HepG2 (cell line): Measurements from ENCODE around the gene L1CAM. TPM values are rescaled to one million over a fixed set of nuclear protein-coding genes. Genes with fewer than 3 reads are reported as not detected.
A peak's percentile ranks its signal among the peaks of the same experiment; 100 is the strongest.

Experiments
- AGO1 ChIP-seq: fragments of 200-400 bp; formaldehyde crosslinking; IDR thresholded peaks from 2 replicates; pipeline ENCODE4 v1.6.1; 2017; ENCODE audit warnings: mild to moderate bottlenecking, low read depth, low read length, moderate library complexity; ENCODE audit not compliant: poor library complexity, severe bottlenecking
- ARNTL ChIP-seq: sonication (generic); formaldehyde crosslinking; IDR thresholded peaks from 2 replicates; pipeline ENCODE4 v1.4.0; 2020; ENCODE audit warnings: mild to moderate bottlenecking, missing genetic modification reagents
- CENPX ChIP-seq: sonication (generic); formaldehyde crosslinking; IDR thresholded peaks from 2 replicates; pipeline ENCODE4 v1.9.0; 2021; ENCODE audit warnings: mild to moderate bottlenecking, missing genetic modification reagents, moderate library complexity
- GLMP ChIP-seq: sonication (generic); formaldehyde crosslinking; IDR thresholded peaks from 2 replicates; pipeline ENCODE4 v1.9.0; 2021; ENCODE audit warnings: missing genetic modification reagents, mild to moderate bottlenecking, borderline replicate concordance
- GTF2F1 ChIP-seq: fragments of 150-350 bp; IDR thresholded peaks from 2 replicates; pipeline ENCODE4 v1.6.1; 2014; ENCODE audit warnings: low read length
- KDM6A ChIP-seq: IDR thresholded peaks from 2 replicates; pipeline ENCODE4 v1.6.1; 2016; ENCODE audit warnings: low read depth
- KLF11 ChIP-seq: IDR thresholded peaks from 2 replicates; pipeline ENCODE4 v1.6.1; 2016; ENCODE audit warnings: missing compliant biosample characterization
- MATR3 ChIP-seq: sonication (generic); formaldehyde crosslinking; IDR thresholded peaks from 2 replicates; pipeline ENCODE4 v1.4.0; 2020; ENCODE audit warnings: missing genetic modification reagents
- MLX ChIP-seq: IDR thresholded peaks from 2 replicates; pipeline ENCODE4 v1.6.1; 2016
- NFE2L1 ChIP-seq: sonication (generic); formaldehyde crosslinking; IDR thresholded peaks from 2 replicates; pipeline ENCODE4 v1.4.0; 2020; ENCODE audit warnings: missing genetic modification reagents, mild to moderate bottlenecking, borderline replicate concordance
- NFIB ChIP-seq: sonication (generic); formaldehyde crosslinking; IDR thresholded peaks from 2 replicates; pipeline ENCODE4 v1.9.0; 2021; ENCODE audit warnings: missing genetic modification reagents, mild to moderate bottlenecking, borderline replicate concordance
- NFIC ChIP-seq: IDR thresholded peaks from 2 replicates; pipeline ENCODE4 v1.6.1; 2012; ENCODE audit warnings: mild to moderate bottlenecking, low read length, inconsistent platforms
- RARA ChIP-seq: IDR thresholded peaks from 2 replicates; pipeline ENCODE4 v1.6.1; 2016; ENCODE audit warnings: missing genetic modification reagents, missing compliant biosample characterization
- RFX5 ChIP-seq: IDR thresholded peaks from 2 replicates; pipeline ENCODE4 v1.6.1; 2011; ENCODE audit warnings: low read depth, low read length, improper control_type of control experiment
- SMAD1 ChIP-seq: sonication (generic); formaldehyde crosslinking; IDR thresholded peaks from 2 replicates; pipeline ENCODE4 v1.4.0; 2020; ENCODE audit warnings: missing genetic modification reagents, low read depth, mild to moderate bottlenecking, borderline replicate concordance
- TBX2 ChIP-seq: sonication (generic); formaldehyde crosslinking; IDR thresholded peaks from 2 replicates; pipeline ENCODE4 v1.5.0; 2020; ENCODE audit warnings: missing genetic modification reagents, mild to moderate bottlenecking, borderline replicate concordance
- ZNF20 ChIP-seq: sonication (generic); formaldehyde crosslinking; IDR thresholded peaks from 2 replicates; pipeline ENCODE4 v1.4.0; 2020; ENCODE audit warnings: mild to moderate bottlenecking, moderate library complexity, missing genetic modification reagents
- ZNF33A ChIP-seq: sonication (generic); formaldehyde crosslinking; IDR thresholded peaks from 2 replicates; pipeline ENCODE4 v1.5.1; 2020; ENCODE audit warnings: missing genetic modification reagents, mild to moderate bottlenecking, moderate library complexity, borderline replicate concordance
- ZNF432 ChIP-seq: sonication (generic); formaldehyde crosslinking; IDR thresholded peaks from 2 replicates; pipeline ENCODE4 v1.5.0; 2020; ENCODE audit warnings: missing genetic modification reagents, mild to moderate bottlenecking, borderline replicate concordance
- ZNF558 ChIP-seq: sonication (generic); formaldehyde crosslinking; IDR thresholded peaks from 2 replicates; pipeline ENCODE4 v1.9.0; 2022; ENCODE audit warnings: mild to moderate bottlenecking, missing genetic modification reagents, borderline replicate concordance
- polyA plus RNA-seq, 8 experiments: library from polyadenylated mRNA; depleted of rRNA in 3 of 8; stranded (reverse) in 7 of 8; unstranded in 1 of 8; fragments of >200 nt; fragmentation: Illumina TruSeq in 4 of 8; extraction: Trizol in 4 of 8; gene quantifications; 2 replicates each; pipeline versions ENCODE4 v1.2.1 to v1.2.3, GENCODE V29; 2011 to 2016; ENCODE audit warnings: low read depth in 4 of 8, missing spikeins in 1 of 8, mixed read lengths in 1 of 8; ENCODE audit not compliant: insufficient read depth in 1 of 8
- total RNA-seq, 5 experiments: library from RNA; depleted of rRNA; stranded (reverse); fragments of >200 nt; fragmentation: Illumina TruSeq; extraction: Trizol; gene quantifications; 2 replicates each; pipeline ENCODE4 v1.2.3, GENCODE V29; 2016; ENCODE audit warnings: low read depth in 1 of 5
- TF ChIP-seq, protein P1 (sequence below): sonication (generic); formaldehyde crosslinking; IDR thresholded peaks from 2 replicates; pipeline ENCODE4 v1.4.0; 2020; ENCODE audit warnings: missing genetic modification reagents, borderline replicate concordance
- TF ChIP-seq, protein P2 (sequence below): sonication (generic); formaldehyde crosslinking; IDR thresholded peaks from 2 replicates; pipeline ENCODE4 v1.5.0; 2020; ENCODE audit warnings: mild to moderate bottlenecking, missing genetic modification reagents

L1CAM gene
- total and polyA plus RNA-seq, 2 of the 13 experiments (the other 11 are each of a cell fraction or from before 2014, with no cell fraction given) = 1.4 to 2.0 TPM

GRCh38 chrX:153926858-153927671, 41.1 kb upstream of the L1CAM start (continued):
- TF ChIP-seq, protein P1, sequence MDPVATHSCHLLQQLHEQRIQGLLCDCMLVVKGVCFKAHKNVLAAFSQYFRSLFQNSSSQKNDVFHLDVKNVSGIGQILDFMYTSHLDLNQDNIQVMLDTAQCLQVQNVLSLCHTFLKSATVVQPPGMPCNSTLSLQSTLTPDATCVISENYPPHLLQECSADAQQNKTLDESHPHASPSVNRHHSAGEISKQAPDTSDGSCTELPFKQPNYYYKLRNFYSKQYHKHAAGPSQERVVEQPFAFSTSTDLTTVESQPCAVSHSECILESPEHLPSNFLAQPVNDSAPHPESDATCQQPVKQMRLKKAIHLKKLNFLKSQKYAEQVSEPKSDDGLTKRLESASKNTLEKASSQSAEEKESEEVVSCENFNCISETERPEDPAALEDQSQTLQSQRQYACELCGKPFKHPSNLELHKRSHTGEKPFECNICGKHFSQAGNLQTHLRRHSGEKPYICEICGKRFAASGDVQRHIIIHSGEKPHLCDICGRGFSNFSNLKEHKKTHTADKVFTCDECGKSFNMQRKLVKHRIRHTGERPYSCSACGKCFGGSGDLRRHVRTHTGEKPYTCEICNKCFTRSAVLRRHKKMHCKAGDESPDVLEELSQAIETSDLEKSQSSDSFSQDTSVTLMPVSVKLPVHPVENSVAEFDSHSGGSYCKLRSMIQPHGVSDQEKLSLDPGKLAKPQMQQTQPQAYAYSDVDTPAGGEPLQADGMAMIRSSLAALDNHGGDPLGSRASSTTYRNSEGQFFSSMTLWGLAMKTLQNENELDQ (CRISPR knock-in tag) = no peak
- no peak for TF ChIP-seq ZNF558 (CRISPR knock-in tag)
- no peak for TF ChIP-seq MATR3 (CRISPR knock-in tag)
- no peak for TF ChIP-seq ZNF20 (CRISPR knock-in tag)
- TF ChIP-seq, protein P2, sequence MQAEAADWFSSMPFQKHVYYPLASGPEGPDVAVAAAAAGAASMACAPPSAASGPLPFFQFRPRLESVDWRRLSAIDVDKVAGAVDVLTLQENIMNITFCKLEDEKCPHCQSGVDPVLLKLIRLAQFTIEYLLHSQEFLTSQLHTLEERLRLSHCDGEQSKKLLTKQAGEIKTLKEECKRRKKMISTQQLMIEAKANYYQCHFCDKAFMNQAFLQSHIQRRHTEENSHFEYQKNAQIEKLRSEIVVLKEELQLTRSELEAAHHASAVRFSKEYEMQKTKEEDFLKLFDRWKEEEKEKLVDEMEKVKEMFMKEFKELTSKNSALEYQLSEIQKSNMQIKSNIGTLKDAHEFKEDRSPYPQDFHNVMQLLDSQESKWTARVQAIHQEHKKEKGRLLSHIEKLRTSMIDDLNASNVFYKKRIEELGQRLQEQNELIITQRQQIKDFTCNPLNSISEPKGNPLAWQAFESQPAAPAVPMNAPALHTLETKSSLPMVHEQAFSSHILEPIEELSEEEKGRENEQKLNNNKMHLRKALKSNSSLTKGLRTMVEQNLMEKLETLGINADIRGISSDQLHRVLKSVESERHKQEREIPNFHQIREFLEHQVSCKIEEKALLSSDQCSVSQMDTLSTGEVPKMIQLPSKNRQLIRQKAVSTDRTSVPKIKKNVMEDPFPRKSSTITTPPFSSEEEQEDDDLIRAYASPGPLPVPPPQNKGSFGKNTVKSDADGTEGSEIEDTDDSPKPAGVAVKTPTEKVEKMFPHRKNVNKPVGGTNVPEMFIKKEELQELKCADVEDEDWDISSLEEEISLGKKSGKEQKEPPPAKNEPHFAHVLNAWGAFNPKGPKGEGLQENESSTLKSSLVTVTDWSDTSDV (CRISPR knock-in tag) = no peak
- TF ChIP-seq ZNF33A (CRISPR knock-in tag) = no peak
- no peak for TF ChIP-seq SMAD1 (CRISPR knock-in tag)
- TF ChIP-seq TBX2 (CRISPR knock-in tag) = peak; percentile 61
- no peak for TF ChIP-seq GLMP (CRISPR knock-in tag)
- TF ChIP-seq KDM6A = no peak
- peak; percentile 86 for TF ChIP-seq RARA (CRISPR knock-in tag)
- TF ChIP-seq GTF2F1 = no peak
- TF ChIP-seq ARNTL (CRISPR knock-in tag) = no peak
- no peak for TF ChIP-seq CENPX
- TF ChIP-seq NFE2L1 = no peak
- no peak for TF ChIP-seq NFIB (CRISPR knock-in tag)
- no peak for TF ChIP-seq NFIC
- no peak for TF ChIP-seq KLF11 (CRISPR knock-in tag)
- TF ChIP-seq MLX (CRISPR knock-in tag) = no peak
- no peak for TF ChIP-seq RFX5
- TF ChIP-seq ZNF432 = no peak
- TF ChIP-seq AGO1 = no peak
